ENCODE data around the gene MTHFD1L.
"Not testable (repeated sequence)": the region's sequence is repeated elsewhere in the genome, so short reads cannot be mapped to it uniquely, and the experiment has no call there.

The MTHFD1L gene

GRCh38 chr6:151127133-151127798 is 261.8 kb downstream of the MTHFD1L start:
- not testable (repeated sequence) for H3K27ac ChIP-seq (ENCODE audit: low read depth, low read length); H3F3A ChIP-seq (ENCODE audit: insufficient read depth); H3K79me2 ChIP-seq (ENCODE audit: insufficient read depth, low read length); H3K27me3 ChIP-seq (ENCODE audit: low read length); H3K4me2 ChIP-seq (ENCODE audit: low read depth, low read length, poor library complexity, severe bottlenecking); H4K20me1 ChIP-seq (ENCODE audit: low read depth, low read length); H3K36me3 ChIP-seq (ENCODE audit: low read length); H3K4me3 ChIP-seq (ENCODE audit: insufficient read depth, low read length, poor library complexity, severe bottlenecking); H3K9me2 ChIP-seq (replicated peaks; ENCODE audit: insufficient read depth, low read length); H2AFZ ChIP-seq (ENCODE audit: low read depth, low read length, severe bottlenecking); H3K9ac ChIP-seq (ENCODE audit: low read length); H3K9me3 ChIP-seq (ENCODE audit: insufficient read depth, low read length)

GRCh38 chr6:151128763-151129370 is 263.4 kb downstream of the MTHFD1L start:
- Histone ChIP-seq H3K4me3 (ENCODE audit: insufficient read depth, low read length, poor library complexity, severe bottlenecking) (no peak overlapping the region), H3K27ac (ENCODE audit: low read depth, low read length) (no peak overlapping the region)

GRCh38 chr6:151130329-151130728 is 264.8 kb downstream of the MTHFD1L start:
- Histone ChIP-seq H4K20me1 (ENCODE audit: low read depth, low read length) (no peaks in the 10 kb centered on the region), H3K36me3 (ENCODE audit: low read length) (no peaks in the 10 kb centered on the region), H3K79me2 (ENCODE audit: insufficient read depth, low read length) (no peaks in the 10 kb centered on the region), H3K9me3 (ENCODE audit: insufficient read depth, low read length) (no peaks in the 10 kb centered on the region), H3K9ac (ENCODE audit: low read length) (no peak overlapping the region), H3K27ac (ENCODE audit: low read depth, low read length) (no peak overlapping the region), H2AFZ (ENCODE audit: low read depth, low read length, severe bottlenecking) (no peak overlapping the region), H3F3A (ENCODE audit: insufficient read depth) (no peaks in the 10 kb centered on the region), H3K9me2 (replicated peaks; ENCODE audit: insufficient read depth, low read length) (no peaks in the 10 kb centered on the region), H3K4me3 (ENCODE audit: insufficient read depth, low read length, poor library complexity, severe bottlenecking) (no peak overlapping the region), H3K4me2 (ENCODE audit: low read depth, low read length, poor library complexity, severe bottlenecking) (no peak overlapping the region), H3K27me3 (ENCODE audit: low read length) (no peaks in the 10 kb centered on the region)
- TF ChIP-seq EZH2phosphoT487 (conservative IDR thresholded peaks at IDR 0.05; ENCODE audit: low read length) (no peak), CTCF (IDR thresholded peaks at IDR 0.05; ENCODE audit: insufficient read depth, low read length, poor library complexity, severe bottlenecking) (no peak)

More at GRCh38 chr6:151128763-151129370, 263.4 kb downstream of the MTHFD1L start:
- Histone ChIP-seq H3K9me3 (ENCODE audit: insufficient read depth, low read length) (no peaks in the 10 kb centered on the region), H3K9ac (ENCODE audit: low read length) (no peak overlapping the region), H4K20me1 (ENCODE audit: low read depth, low read length) (no peaks in the 10 kb centered on the region), H3K36me3 (ENCODE audit: low read length) (no peaks in the 10 kb centered on the region), H3K4me2 (ENCODE audit: low read depth, low read length, poor library complexity, severe bottlenecking) (no peak overlapping the region), H2AFZ (ENCODE audit: low read depth, low read length, severe bottlenecking) (no peak overlapping the region), H3K27me3 (ENCODE audit: low read length) (no peaks in the 10 kb centered on the region), H3K9me2 (replicated peaks; ENCODE audit: insufficient read depth, low read length) (no peaks in the 10 kb centered on the region), H3F3A (ENCODE audit: insufficient read depth) (no peaks in the 10 kb centered on the region), H3K79me2 (ENCODE audit: insufficient read depth, low read length) (no peaks in the 10 kb centered on the region)
- TF ChIP-seq EZH2phosphoT487 (conservative IDR thresholded peaks at IDR 0.05; ENCODE audit: low read length) (no peak), CTCF (IDR thresholded peaks at IDR 0.05; ENCODE audit: insufficient read depth, low read length, poor library complexity, severe bottlenecking) (no peak)

- H3K4me3 ChIP-seq (ENCODE audit: insufficient read depth, low read length, poor library complexity, severe bottlenecking): no peak overlapping the region
- H3K27me3 ChIP-seq (ENCODE audit: low read length): no peaks in the 10 kb centered on the region
- no peak overlapping the region for H3K4me2 ChIP-seq (ENCODE audit: low read depth, low read length, poor library complexity, severe bottlenecking)
- no peak overlapping the region for H3K9ac ChIP-seq (ENCODE audit: low read length)
- no peaks in the 10 kb centered on the region for H4K20me1 ChIP-seq (ENCODE audit: low read depth, low read length)
- H3K27ac ChIP-seq (ENCODE audit: low read depth, low read length): no peak overlapping the region
- H3K9me3 ChIP-seq (ENCODE audit: insufficient read depth, low read length): no peaks in the 10 kb centered on the region
- H3K79me2 ChIP-seq (ENCODE audit: insufficient read depth, low read length): no peaks in the 10 kb centered on the region
- TF ChIP-seq EZH2phosphoT487 (conservative IDR thresholded peaks at IDR 0.05; ENCODE audit: low read length): no peak
- TF ChIP-seq CTCF (IDR thresholded peaks at IDR 0.05; ENCODE audit: insufficient read depth, low read length, poor library complexity, severe bottlenecking): no peak
- H2AFZ ChIP-seq (ENCODE audit: low read depth, low read length, severe bottlenecking): no peak overlapping the region
- H3K36me3 ChIP-seq (ENCODE audit: low read length): no peaks in the 10 kb centered on the region
- no peaks in the 10 kb centered on the region for H3F3A ChIP-seq (ENCODE audit: insufficient read depth)
- no peaks in the 10 kb centered on the region for H3K9me2 ChIP-seq (replicated peaks; ENCODE audit: insufficient read depth, low read length)
Measured at GRCh38 chr6:151131324-151132007, 266.0 kb downstream of the MTHFD1L start.

Measured in SU-DHL-6 (cell line).